OCI-LY7 (cell line): Measurements from ENCODE around the gene AP1M1. TPM values are rescaled to one million over a fixed set of nuclear protein-coding genes. Genes with fewer than 3 reads are reported as not detected.

Source experiments
- BruUV-seq: library from RNA; stranded (reverse); fragments of 400-500 nt; replicated peaks from 2 replicates; lab custom pipeline; 2021; lab: Mats Ljungman, UMichigan
- CTCF ChIA-PET: fragments of 300-600 bp; sonication (Branson Sonifier 250); formaldehyde crosslinking; loops from one replicate; lab custom pipeline; 2022; ENCODE audit warnings: antibody characterized with exemption; ENCODE audit not compliant: unreplicated experiment; lab: Charles Lee
- POLR2A ChIA-PET: fragments of 300-600 bp; sonication (Branson Sonifier 250); formaldehyde crosslinking; loops from one replicate; lab custom pipeline; 2022; ENCODE audit warnings: antibody characterized with exemption; lab: Charles Lee
- DNase-seq: peaks from one replicate; pipeline ENCODE4 v3.0.0-alpha.2; 2015; ENCODE audit warnings: low spot score
- H2AFZ ChIP-seq: fragments of 200-600 bp; sonication (generic), shearing (Covaris generic); 2 replicates; pipeline ENCODE4 v1.6.1; 2014; ENCODE audit warnings: mild to moderate bottlenecking, antibody characterized with exemption, low read length, moderate library complexity
- H3K27ac ChIP-seq: fragments of 200-600 bp; sonication (generic); 2 replicates; pipeline ENCODE4 v1.5.1; 2014; ENCODE audit warnings: mixed run types, low read depth, mild to moderate bottlenecking, moderate library complexity, low read length, inconsistent platforms; ENCODE audit not compliant: poor library complexity, severe bottlenecking
- H3K36me3 ChIP-seq: fragments of 200-600 bp; sonication (generic); 2 replicates; pipeline ENCODE4 v1.6.1; 2014; ENCODE audit warnings: mild to moderate bottlenecking, antibody characterized with exemption, low read length, moderate library complexity, mixed read lengths; ENCODE audit not compliant: insufficient read depth
- H3K4me1 ChIP-seq: fragments of 200-600 bp; sonication (generic); 2 replicates; pipeline ENCODE4 v1.5.1; 2014; ENCODE audit warnings: mild to moderate bottlenecking, low read length; ENCODE audit not compliant: insufficient read depth, poor library complexity, severe bottlenecking
- H3K4me2 ChIP-seq: fragments of 200-600 bp; sonication (generic); 2 replicates; pipeline ENCODE4 v1.6.1; 2014; ENCODE audit warnings: mild to moderate bottlenecking, low read length
- H3K4me3 ChIP-seq: fragments of 200-600 bp; sonication (generic); 2 replicates; pipeline ENCODE4 v1.5.1; 2014; ENCODE audit warnings: mild to moderate bottlenecking, low read depth, low read length; ENCODE audit not compliant: poor library complexity, severe bottlenecking
- H3K79me2 ChIP-seq: fragments of 200-600 bp; sonication (generic); 2 replicates; pipeline ENCODE4 v1.6.1; 2016; ENCODE audit warnings: low read depth, mild to moderate bottlenecking, low read length, moderate library complexity, mixed read lengths; ENCODE audit not compliant: insufficient read depth
- H3K9me2 ChIP-seq: fragments of 200-600 bp; sonication (generic); 2 replicates; pipeline ENCODE4 v1.6.1; 2016; ENCODE audit warnings: mild to moderate bottlenecking, low read length, mixed read lengths; ENCODE audit not compliant: insufficient read depth
- H3K9me3 ChIP-seq: fragments of 200-600 bp; sonication (generic); 2 replicates; pipeline ENCODE4 v1.6.1; 2014; ENCODE audit warnings: mild to moderate bottlenecking, mixed run types, low read length, mixed read lengths
- H4K20me1 ChIP-seq: fragments of 200-600 bp; sonication (generic); 2 replicates; pipeline ENCODE4 v1.6.1; 2014; ENCODE audit warnings: mild to moderate bottlenecking, antibody characterized with exemption, low read length, moderate library complexity, mixed read lengths; ENCODE audit not compliant: insufficient read depth
- EZH2phosphoT487 ChIP-seq: fragments of 200-600 bp; sonication (generic); IDR thresholded peaks from 2 replicates; pipeline ENCODE4 v1.6.1; 2018; ENCODE audit warnings: low read depth, borderline replicate concordance, mild to moderate bottlenecking, mixed run types, antibody characterized with exemption, low read length, moderate library complexity, mixed read lengths
- intact Hi-C: fragments of 100-400 bp; cut with micrococcal nuclease; formaldehyde crosslinking; loops from one replicate; pipeline ENCODE4 v1.10.0; 2022; ENCODE audit not compliant: unreplicated experiment
- total RNA-seq, 2 experiments: library from RNA; depleted of rRNA in 1 of 2; stranded (reverse); fragments of >200 nt in 1 of 2; shearing (Covaris generic) in 1 of 2; gene quantifications; 2 replicates each; pipeline ENCODE4 v1.2.3, GENCODE V29; 2014 to 2022
- TF ChIP-seq, protein P1 (sequence below): fragments of 200-600 bp; sonication (generic); conservative IDR thresholded peaks from 2 replicates; pipeline ENCODE4 v1.5.1; 2014; ENCODE audit warnings: mild to moderate bottlenecking, antibody characterized with exemption, low read length, moderate library complexity, mixed read lengths

Gene AP1M1
- total RNA-seq, 2 experiments from 2014 or later = 92.9 to 94.6 TPM

DNA sequence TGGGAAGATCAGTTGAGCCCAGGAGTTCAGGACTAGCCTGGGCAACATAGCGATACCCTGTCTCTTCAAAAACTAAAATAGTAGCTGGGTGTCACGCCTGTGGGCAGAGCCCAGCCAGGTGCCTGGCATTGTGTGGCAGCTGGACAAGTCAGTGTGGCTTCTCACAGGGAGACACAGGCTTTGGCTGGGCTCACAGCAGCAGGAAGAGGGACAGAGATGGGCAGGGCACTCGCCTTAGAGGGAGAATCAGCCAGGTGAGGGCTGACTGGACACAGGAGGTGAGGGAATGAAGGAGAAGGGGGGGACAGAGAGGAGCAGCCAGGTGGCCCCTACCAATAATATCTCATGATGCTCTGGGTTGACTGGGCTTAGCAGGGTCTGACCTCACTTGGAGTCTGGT, 9.2 kb upstream of the AP1M1 start:
- no TSS peak for BruUV-seq
- ChIA-PET POLR2A (interaction anchor here (1.0 kb wide), 1 partner anchor 7 kb away, joined by 3 read pairs; no protein-coding TSS in a partner anchor), CTCF (interaction anchor here (0.5 to 0.6 kb wide), 2 partner anchors 122 to 160 kb away, joined by 3 to 5 read pairs; no protein-coding TSS in a partner anchor)
- no peak overlapping the region for H3K27ac ChIP-seq
- peaks cover 50% of the 10 kb centered on the region for H3K36me3 ChIP-seq
- H3K4me2 ChIP-seq = no peak overlapping the region
- DNase-seq = no peak
- intact Hi-C loops = no loop called here
- no peaks in the 10 kb centered on the region for H4K20me1 ChIP-seq
- no peak for TF ChIP-seq EZH2phosphoT487
- TF ChIP-seq, protein P1, sequence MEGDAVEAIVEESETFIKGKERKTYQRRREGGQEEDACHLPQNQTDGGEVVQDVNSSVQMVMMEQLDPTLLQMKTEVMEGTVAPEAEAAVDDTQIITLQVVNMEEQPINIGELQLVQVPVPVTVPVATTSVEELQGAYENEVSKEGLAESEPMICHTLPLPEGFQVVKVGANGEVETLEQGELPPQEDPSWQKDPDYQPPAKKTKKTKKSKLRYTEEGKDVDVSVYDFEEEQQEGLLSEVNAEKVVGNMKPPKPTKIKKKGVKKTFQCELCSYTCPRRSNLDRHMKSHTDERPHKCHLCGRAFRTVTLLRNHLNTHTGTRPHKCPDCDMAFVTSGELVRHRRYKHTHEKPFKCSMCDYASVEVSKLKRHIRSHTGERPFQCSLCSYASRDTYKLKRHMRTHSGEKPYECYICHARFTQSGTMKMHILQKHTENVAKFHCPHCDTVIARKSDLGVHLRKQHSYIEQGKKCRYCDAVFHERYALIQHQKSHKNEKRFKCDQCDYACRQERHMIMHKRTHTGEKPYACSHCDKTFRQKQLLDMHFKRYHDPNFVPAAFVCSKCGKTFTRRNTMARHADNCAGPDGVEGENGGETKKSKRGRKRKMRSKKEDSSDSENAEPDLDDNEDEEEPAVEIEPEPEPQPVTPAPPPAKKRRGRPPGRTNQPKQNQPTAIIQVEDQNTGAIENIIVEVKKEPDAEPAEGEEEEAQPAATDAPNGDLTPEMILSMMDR = no peak
- no peak overlapping the region for H2AFZ ChIP-seq
- H3K9me3 ChIP-seq = no peaks in the 10 kb centered on the region
- H3K4me1 ChIP-seq = peaks cover 15% of the 10 kb centered on the region
- H3K9me2 ChIP-seq = no peaks in the 10 kb centered on the region
- H3K79me2 ChIP-seq = peaks cover 17% of the 10 kb centered on the region
- no peak overlapping the region for H3K4me3 ChIP-seq

DNA sequence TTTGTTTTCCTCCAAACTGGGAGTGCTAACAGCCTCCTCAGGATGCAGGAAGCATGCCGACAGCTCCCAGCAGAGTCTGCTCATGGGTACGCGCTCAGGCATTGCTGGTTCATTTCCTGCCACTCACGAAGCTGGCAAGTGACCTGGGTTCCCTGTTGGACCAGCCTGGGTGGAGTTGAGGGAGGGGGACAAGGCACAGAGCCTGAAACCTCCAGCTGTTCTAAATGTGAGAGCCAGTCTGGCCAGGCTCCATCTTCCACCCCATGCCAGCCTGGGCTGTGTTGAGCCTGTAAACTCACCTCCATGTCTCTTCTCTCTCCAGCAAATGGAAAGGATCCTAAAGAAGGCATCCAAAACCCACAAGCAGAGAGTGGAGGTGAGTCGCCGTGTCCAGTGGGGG, 7.5 kb upstream of the AP1M1 start:
- H3K27ac ChIP-seq = no peak overlapping the region
- DNase-seq = no peak
- peaks cover 17% of the 10 kb centered on the region for H3K79me2 ChIP-seq
- no peak for TF ChIP-seq EZH2phosphoT487
- TF ChIP-seq, protein P1 = no peak
- H3K36me3 ChIP-seq = peaks cover 50% of the 10 kb centered on the region
- no peaks in the 10 kb centered on the region for H3K9me2 ChIP-seq
- H3K9me3 ChIP-seq = no peaks in the 10 kb centered on the region
- peaks cover 10% of the 10 kb centered on the region for H3K4me1 ChIP-seq
- no peaks in the 10 kb centered on the region for H4K20me1 ChIP-seq
- H2AFZ ChIP-seq = no peak overlapping the region
- intact Hi-C loops = no loop called here
- no peak overlapping the region for H3K4me2 ChIP-seq
- POLR2A ChIA-PET = no interaction called here
- no peak overlapping the region for H3K4me3 ChIP-seq
- CTCF ChIA-PET = no interaction called here
- BruUV-seq = no TSS peak

DNA sequence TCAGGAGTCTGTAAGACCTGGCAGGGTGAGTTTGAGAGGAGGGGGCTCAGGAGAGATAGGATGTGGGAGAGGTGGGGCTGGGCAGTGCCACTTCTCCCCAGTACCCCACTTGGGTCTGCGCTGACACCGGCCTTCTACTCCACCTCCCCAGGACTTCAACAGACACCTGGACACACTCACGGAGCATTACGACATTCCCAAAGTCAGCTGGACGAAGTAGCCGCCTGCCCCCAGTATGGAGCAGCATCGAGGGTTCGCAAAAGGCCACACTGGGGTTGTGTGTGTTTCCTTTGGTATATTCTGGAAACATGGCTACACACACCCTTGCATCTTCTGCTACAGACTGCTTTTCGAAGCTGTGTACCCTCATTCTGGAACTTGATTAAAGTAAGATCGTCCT, 7.0 kb upstream of the AP1M1 start:
- no peaks in the 10 kb centered on the region for H3K9me2 ChIP-seq
- no peaks in the 10 kb centered on the region for H3K9me3 ChIP-seq
- CTCF ChIA-PET = no interaction called here
- peaks cover 10% of the 10 kb centered on the region for H3K4me1 ChIP-seq
- H3K27ac ChIP-seq = no peak overlapping the region
- no peak for DNase-seq
- POLR2A ChIA-PET = no interaction called here
- H3K36me3 ChIP-seq = peaks cover 50% of the 10 kb centered on the region
- H4K20me1 ChIP-seq = no peaks in the 10 kb centered on the region
- H3K79me2 ChIP-seq = peaks cover 13% of the 10 kb centered on the region
- no TSS peak for BruUV-seq
- H3K4me3 ChIP-seq = no peak overlapping the region
- H3K4me2 ChIP-seq = no peak overlapping the region
- intact Hi-C loops = no loop called here
- TF ChIP-seq EZH2phosphoT487 = no peak
- TF ChIP-seq, protein P1 = no peak
- H2AFZ ChIP-seq = no peak overlapping the region
